Thyroid gland (tissue), 4 donors: ENCODE results near the gene GPRC5D. TPM values are rescaled to one million over a fixed set of nuclear protein-coding genes. Genes with fewer than 3 reads are reported as not detected.

Experiments used
- DNase-seq, 2 donors: peaks; one replicate each; pipeline ENCODE4 v3.0.0-alpha.2; 2019
- H3K27ac ChIP-seq, 3 donors: fragments of 200-600 bp; sonication (generic); 1 replicate in 2 of 3; 2 replicates in 1 of 3; pipeline ENCODE4 v1.5.1; 2016 to 2019; ENCODE audit warnings: mild to moderate bottlenecking in 1 of 3, moderate library complexity in 1 of 3
- H3K27me3 ChIP-seq: fragments of 200-600 bp; sonication (generic); one replicate; pipeline ENCODE4 v1.5.1; 2019
- H3K36me3 ChIP-seq, 2 donors: fragments of 200-600 bp; sonication (generic); one replicate each; pipeline ENCODE4 v1.5.1; 2016 to 2019
- H3K4me1 ChIP-seq, 2 donors: fragments of 200-600 bp; sonication (generic); one replicate each; pipeline ENCODE4 v1.5.1; 2017 to 2019
- H3K4me3 ChIP-seq, 3 donors: fragments of 200-600 bp; sonication (generic); replicated peaks in 1 of 3; 1 replicate in 2 of 3; 2 replicates in 1 of 3; pipeline ENCODE4 v1.5.1; 2016; ENCODE audit warnings: mild to moderate bottlenecking in 1 of 3
- H3K9me3 ChIP-seq: fragments of 200-600 bp; sonication (generic); one replicate; pipeline ENCODE4 v1.5.1; 2017
- POLR2A ChIP-seq, 2 donors: fragments of 450-650 bp; IDR thresholded peaks; one replicate each; pipeline ENCODE4 v1.6.1; 2017; ENCODE audit warnings: antibody characterized with exemption in 2 of 2, mild to moderate bottlenecking in 2 of 2, moderate library complexity in 1 of 2
- WGBS, 2 donors: methylation state at CpG; one replicate each; pipeline ENCODE4 v1.1.5; 2017; 5-methylcytosine and 5-hydroxymethylcytosine counted together
- intact Hi-C: fragments of 100-400 bp; cut with DNase I; formaldehyde crosslinking; loops from one replicate; pipeline ENCODE4 v1.15.1; 2023
- total RNA-seq, 4 donors: library from RNA; depleted of rRNA; stranded (reverse); fragments of >200 nt; gene quantifications; one replicate each; pipeline ENCODE4 v1.2.3, GENCODE V29; 2016
- TF ChIP-seq, protein P1 (sequence below), 6 experiments: fragments of 200-600 bp in 3 of 6; fragments of 450-650 bp in 3 of 6; sonication (generic) in 3 of 6; IDR thresholded peaks; one replicate each; pipeline ENCODE4 v1.5.1; 2016 to 2019; ENCODE audit warnings: antibody characterized with exemption in 6 of 6, mild to moderate bottlenecking in 2 of 6, inconsistent platforms in 1 of 6, moderate library complexity in 1 of 6

The GPRC5D gene
- total RNA-seq, 4 donors from 2014 or later = not detected

DNA sequence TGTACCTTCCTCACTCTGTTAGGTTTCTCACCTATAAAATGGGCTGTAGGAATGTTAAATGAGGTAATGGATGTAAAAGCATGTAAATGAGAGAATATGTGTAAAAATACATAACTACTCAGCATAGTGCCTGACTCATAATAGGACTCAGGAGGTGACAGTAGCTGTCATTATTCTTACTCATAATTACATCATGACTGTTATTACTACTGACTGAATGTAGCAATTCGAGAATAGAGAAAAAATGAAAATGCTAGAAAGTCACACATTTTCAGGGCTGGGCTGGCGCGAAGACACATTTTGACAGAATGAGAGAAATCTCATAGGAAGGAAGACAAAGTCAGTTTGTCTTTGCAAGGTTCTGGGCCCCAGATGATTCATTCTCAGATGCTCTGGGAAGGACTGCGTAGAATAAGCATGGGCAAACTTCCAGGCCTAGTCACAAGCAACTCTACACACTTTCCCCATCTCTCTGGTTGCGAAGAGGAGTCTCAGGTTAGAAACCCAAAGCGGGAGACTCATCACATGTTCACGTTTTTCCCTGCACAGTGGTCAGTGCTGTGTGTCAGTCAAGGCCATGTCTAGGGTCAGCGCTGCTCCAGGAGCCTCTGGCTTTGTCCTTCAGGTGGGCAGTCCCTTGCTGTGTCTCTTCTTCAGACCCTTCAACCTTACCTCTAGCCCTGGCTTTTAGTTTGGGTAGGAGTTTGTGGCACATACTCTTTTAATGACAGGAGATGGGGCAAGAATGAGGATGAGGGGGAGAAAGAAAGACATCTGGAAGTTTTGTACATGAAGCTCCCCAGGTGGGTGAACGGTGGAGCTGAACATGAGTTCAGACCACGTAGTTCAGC is 52.2 kb downstream of the GPRC5D start:
- Histone ChIP-seq H3K27me3 (no peaks in the 10 kb centered on the region), H3K4me1 (peaks cover 41 to 72% of the 10 kb centered on the region in 2 donors), H3K27ac (peak overlapping the region; percentile 82 to 92 (median 82)), H3K4me3 (peak overlapping the region in 1 of 3 donors; percentile 6), H3K36me3 (no peaks in the 10 kb centered on the region), H3K9me3 (no peaks in the 10 kb centered on the region)
- 46 to 63% methylated on average over 10 of the region's 10 CpGs for WGBS, 2 donors
- intact Hi-C loops = loop anchor here (10.0 kb wide), 1 partner anchor 175 kb away; no protein-coding TSS in a partner anchor
- peak; percentile 67 to 69 for DNase-seq
- TF ChIP-seq POLR2A (IDR thresholded peaks at IDR 0.05) = peak in 1 of 2 donors; percentile 55
- TF ChIP-seq, protein P1, sequence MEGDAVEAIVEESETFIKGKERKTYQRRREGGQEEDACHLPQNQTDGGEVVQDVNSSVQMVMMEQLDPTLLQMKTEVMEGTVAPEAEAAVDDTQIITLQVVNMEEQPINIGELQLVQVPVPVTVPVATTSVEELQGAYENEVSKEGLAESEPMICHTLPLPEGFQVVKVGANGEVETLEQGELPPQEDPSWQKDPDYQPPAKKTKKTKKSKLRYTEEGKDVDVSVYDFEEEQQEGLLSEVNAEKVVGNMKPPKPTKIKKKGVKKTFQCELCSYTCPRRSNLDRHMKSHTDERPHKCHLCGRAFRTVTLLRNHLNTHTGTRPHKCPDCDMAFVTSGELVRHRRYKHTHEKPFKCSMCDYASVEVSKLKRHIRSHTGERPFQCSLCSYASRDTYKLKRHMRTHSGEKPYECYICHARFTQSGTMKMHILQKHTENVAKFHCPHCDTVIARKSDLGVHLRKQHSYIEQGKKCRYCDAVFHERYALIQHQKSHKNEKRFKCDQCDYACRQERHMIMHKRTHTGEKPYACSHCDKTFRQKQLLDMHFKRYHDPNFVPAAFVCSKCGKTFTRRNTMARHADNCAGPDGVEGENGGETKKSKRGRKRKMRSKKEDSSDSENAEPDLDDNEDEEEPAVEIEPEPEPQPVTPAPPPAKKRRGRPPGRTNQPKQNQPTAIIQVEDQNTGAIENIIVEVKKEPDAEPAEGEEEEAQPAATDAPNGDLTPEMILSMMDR (IDR thresholded peaks at IDR 0.05) = no peak

DNA sequence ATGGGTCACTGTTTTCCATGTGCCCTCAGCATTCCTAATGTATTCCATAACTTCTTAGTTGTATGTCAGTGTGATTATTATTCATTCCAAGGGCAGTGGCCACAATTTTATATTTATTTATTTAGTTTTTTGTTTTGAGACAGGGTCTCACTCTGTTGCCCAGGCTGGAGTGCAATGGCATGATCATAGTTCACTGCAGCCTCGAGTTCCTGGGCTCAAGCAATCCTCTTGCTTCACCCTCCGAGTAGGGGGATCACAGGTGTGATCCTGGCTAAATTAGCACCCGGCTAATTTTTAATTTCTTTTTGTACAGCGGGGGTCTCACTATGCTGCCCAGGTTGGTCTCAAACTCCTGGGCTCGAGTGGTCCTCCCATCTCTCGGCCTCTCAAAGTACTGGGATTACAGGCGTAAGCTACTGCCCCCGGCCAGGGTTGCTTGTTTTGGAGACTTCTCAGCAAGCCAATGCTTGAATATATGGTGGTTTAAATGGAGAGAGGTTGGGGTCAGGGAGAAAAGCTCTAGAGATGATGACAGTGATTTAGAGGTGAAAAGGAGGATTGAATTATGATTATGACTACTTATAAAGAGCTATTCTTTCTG is 53.0 kb downstream of the GPRC5D start:
- no peak overlapping the region for H3K4me3 ChIP-seq
- H3K9me3 ChIP-seq = no peaks in the 10 kb centered on the region
- H3K27me3 ChIP-seq = no peaks in the 10 kb centered on the region
- H3K27ac ChIP-seq = peak overlapping the region; percentile 82 to 92 (median 82)
- TF ChIP-seq, protein P1 (IDR thresholded peaks at IDR 0.05) = no peak
- no peak for TF ChIP-seq POLR2A (IDR thresholded peaks at IDR 0.05)
- no peaks in the 10 kb centered on the region for H3K36me3 ChIP-seq
- 84 to 94% methylated on average over 8 of the region's 8 CpGs for WGBS, 2 donors
- intact Hi-C loops = loop anchor here (10.0 kb wide), 1 partner anchor 174 kb away; no protein-coding TSS in a partner anchor
- H3K4me1 ChIP-seq = peaks cover 42 to 72% of the 10 kb centered on the region in 2 donors
- no peak for DNase-seq

DNA sequence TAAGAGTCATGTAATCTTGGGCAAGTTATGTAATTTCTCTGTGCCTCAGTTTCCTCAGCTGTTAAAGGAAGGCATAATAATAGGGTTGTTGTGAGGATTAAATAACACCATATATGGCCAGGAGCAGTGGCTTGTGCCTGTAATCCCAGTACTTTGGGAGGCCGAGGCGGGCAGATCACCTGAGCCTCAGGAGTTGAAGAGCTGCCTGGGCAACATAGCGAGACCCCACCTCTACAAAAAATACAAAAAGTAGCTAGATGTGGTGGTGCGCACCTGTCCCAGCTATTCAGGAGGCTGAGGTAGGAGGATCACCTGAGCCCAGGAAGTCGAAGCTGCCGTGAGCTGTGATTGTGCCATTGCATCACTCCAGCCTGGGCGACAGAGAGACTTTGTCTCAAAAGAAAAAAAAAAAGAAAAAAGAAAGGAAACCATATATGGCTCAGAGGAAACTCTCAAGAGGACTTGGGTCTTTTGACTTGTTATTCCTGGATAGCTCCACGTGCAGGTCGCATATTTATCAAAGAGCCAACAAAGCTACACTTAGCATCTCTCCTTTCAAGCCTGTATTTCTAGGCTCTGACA is 53.7 kb downstream of the GPRC5D start:
- H3K9me3 ChIP-seq = no peaks in the 10 kb centered on the region
- H3K4me3 ChIP-seq = no peak overlapping the region
- H3K36me3 ChIP-seq = no peaks in the 10 kb centered on the region
- DNase-seq = no peak
- TF ChIP-seq, protein P1 (IDR thresholded peaks at IDR 0.05) = no peak
- no peak for TF ChIP-seq POLR2A (IDR thresholded peaks at IDR 0.05)
- peaks cover 50 to 66% of the 10 kb centered on the region in 2 donors for H3K4me1 ChIP-seq
- whole genome bisulfite sequencing, 2 donors = 70 to 72% methylated on average over 9 of the region's 9 CpGs
- peak overlapping the region; percentile 47 to 92 (median 82) for H3K27ac ChIP-seq
- no peaks in the 10 kb centered on the region for H3K27me3 ChIP-seq
- intact Hi-C loops = loop anchor here (10.0 kb wide), 1 partner anchor 173 kb away; no protein-coding TSS in a partner anchor

DNA sequence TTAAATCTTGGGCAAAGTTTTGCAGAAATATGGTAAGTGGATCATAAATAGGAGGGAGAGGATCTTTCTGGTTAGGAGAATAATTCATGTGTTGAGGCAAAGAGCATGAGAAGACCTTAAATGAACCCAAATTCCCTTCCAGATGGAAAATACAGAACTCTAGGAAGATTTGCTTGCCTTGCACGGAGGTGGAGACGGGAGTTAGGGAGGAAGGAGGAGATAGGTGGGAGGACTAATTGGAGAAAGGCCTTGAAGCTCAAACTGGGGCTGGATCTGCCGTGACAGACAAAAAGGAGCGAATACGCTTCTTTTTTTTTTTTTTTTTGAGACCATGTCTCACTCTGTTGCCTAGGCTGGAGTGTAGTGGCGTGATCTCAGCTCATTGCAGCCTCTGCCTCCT is 54.7 kb downstream of the GPRC5D start:
- H3K4me3 ChIP-seq = no peak overlapping the region
- 85 to 94% methylated on average over 6 of the region's 6 CpGs for WGBS, 2 donors
- no peaks in the 10 kb centered on the region for H3K9me3 ChIP-seq
- no peak for TF ChIP-seq POLR2A (IDR thresholded peaks at IDR 0.05)
- TF ChIP-seq, protein P1 (IDR thresholded peaks at IDR 0.05) = no peak
- H3K27ac ChIP-seq = peak overlapping the region in 1 of 3 donors; percentile 92
- H3K4me1 ChIP-seq = peaks cover 50 to 59% of the 10 kb centered on the region in 2 donors
- no peak for DNase-seq
- intact Hi-C loops = loop anchor here (10.0 kb wide), 1 partner anchor 173 kb away; no protein-coding TSS in a partner anchor
- H3K27me3 ChIP-seq = no peaks in the 10 kb centered on the region
- H3K36me3 ChIP-seq = no peaks in the 10 kb centered on the region
